ENCODE results near the gene ICE2. TPM values are rescaled to one million over a fixed set of nuclear protein-coding genes. Genes with fewer than 3 reads are reported as not detected.

The ICE2 gene
- total RNA-seq, 4 donors from 2014 or later, result 18.2 to 89.9 (median 43.7) TPM

- intact Hi-C loops (cut with DNase I; ENCODE audit: low total_unique reads), result no loop called here
- Histone ChIP-seq H3K9me3 (no peaks in the 10 kb centered on the region), H3K27ac (no peak overlapping the region), H3K4me3 (no peak overlapping the region), H3K27me3 (no peaks in the 10 kb centered on the region), H3K36me3 (no peaks in the 10 kb centered on the region), H3K4me1 (peaks cover 0 to 8% of the 10 kb centered on the region in 2 donors)
- TF ChIP-seq CTCF (IDR thresholded peaks at IDR 0.05), result no peak
- TF ChIP-seq POLR2A (IDR thresholded peaks at IDR 0.05), result no peak
- no peak for DNase-seq
Measured at GRCh38 chr15:60376677-60377095, 102.3 kb downstream of the ICE2 start.

GRCh38 chr15:60375306-60375705 lies 103.6 kb downstream of the ICE2 start:
- Histone ChIP-seq H3K27ac (peak overlapping the region in 1 of 2 donors; percentile 50), H3K4me3 (no peak overlapping the region), H3K27me3 (no peaks in the 10 kb centered on the region), H3K36me3 (no peaks in the 10 kb centered on the region), H3K4me1 (peaks cover 0 to 9% of the 10 kb centered on the region in 2 donors), H3K9me3 (no peaks in the 10 kb centered on the region)
- TF ChIP-seq POLR2A (IDR thresholded peaks at IDR 0.05) (no peak), CTCF (IDR thresholded peaks at IDR 0.05) (no peak)
- no peak for DNase-seq
- intact Hi-C loops (cut with DNase I; ENCODE audit: low total_unique reads), result no loop called here

- H3K27me3 ChIP-seq, result no peaks in the 10 kb centered on the region
- TF ChIP-seq POLR2A (IDR thresholded peaks at IDR 0.05), result no peak
- TF ChIP-seq CTCF (IDR thresholded peaks at IDR 0.05), result no peak
- H3K4me1 ChIP-seq, result peaks cover 0 to 9% of the 10 kb centered on the region in 2 donors
- no peaks in the 10 kb centered on the region for H3K9me3 ChIP-seq
- H3K4me3 ChIP-seq, result no peak overlapping the region
- no peaks in the 10 kb centered on the region for H3K36me3 ChIP-seq
- H3K27ac ChIP-seq, result peak overlapping the region; percentile 14 to 50
- intact Hi-C loops (cut with DNase I; ENCODE audit: low total_unique reads), result no loop called here
- no peak for DNase-seq
Measured at GRCh38 chr15:60374628-60375081, 104.3 kb downstream of the ICE2 start.

GRCh38 chr15:60374209-60374608 lies 104.7 kb downstream of the ICE2 start:
- Histone ChIP-seq H3K27me3 (no peaks in the 10 kb centered on the region), H3K4me3 (no peak overlapping the region), H3K27ac (peak overlapping the region; percentile 14 to 50), H3K9me3 (no peaks in the 10 kb centered on the region), H3K4me1 (peaks cover 0 to 9% of the 10 kb centered on the region in 2 donors), H3K36me3 (no peaks in the 10 kb centered on the region)
- DNase-seq, result no peak
- intact Hi-C loops (cut with DNase I; ENCODE audit: low total_unique reads), result no loop called here
- TF ChIP-seq CTCF (IDR thresholded peaks at IDR 0.05), result no peak
- TF ChIP-seq POLR2A (IDR thresholded peaks at IDR 0.05), result no peak

- Histone ChIP-seq H3K4me3 (no peak overlapping the region), H3K27me3 (no peaks in the 10 kb centered on the region), H3K27ac (peak overlapping the region; percentile 50 to 69), H3K36me3 (no peaks in the 10 kb centered on the region), H3K9me3 (no peaks in the 10 kb centered on the region), H3K4me1 (peaks cover 0 to 9% of the 10 kb centered on the region in 2 donors)
- intact Hi-C loops (cut with DNase I; ENCODE audit: low total_unique reads), result no loop called here
- TF ChIP-seq CTCF (IDR thresholded peaks at IDR 0.05) (no peak), POLR2A (IDR thresholded peaks at IDR 0.05) (no peak)
- no peak for DNase-seq
Measured at GRCh38 chr15:60373745-60374144, 105.2 kb downstream of the ICE2 start.

Measured in uterus (tissue), 4 donors.